ENCODE results near the gene RNPEP.

DNA sequence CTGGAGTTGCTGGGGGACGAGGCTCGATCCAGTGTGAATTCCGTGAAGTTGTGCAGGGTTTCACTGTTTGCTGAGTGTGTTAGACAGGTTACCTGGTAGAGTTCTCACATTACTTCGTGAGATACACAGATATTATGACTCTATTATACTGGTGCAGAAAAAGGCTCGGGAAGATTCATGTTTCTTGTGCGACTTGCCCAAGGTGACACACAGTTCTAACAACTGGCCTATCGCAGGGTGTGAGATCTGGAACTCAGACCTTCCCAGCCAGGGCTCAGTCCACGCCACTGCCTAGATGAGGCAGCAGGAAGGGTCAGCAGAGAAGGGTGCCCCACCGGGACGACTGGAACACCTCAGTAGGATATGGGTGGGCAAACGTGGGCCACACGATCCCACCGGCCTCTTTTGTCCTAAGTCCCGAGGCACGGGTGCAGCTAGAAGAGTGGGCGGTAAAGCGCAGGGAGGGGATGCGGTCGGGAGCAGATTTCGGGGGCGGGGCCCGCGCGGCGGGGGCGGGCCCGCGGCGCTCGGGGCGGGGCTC, 296 bp upstream of the RNPEP start:
- TF ChIP-seq, protein P1, sequence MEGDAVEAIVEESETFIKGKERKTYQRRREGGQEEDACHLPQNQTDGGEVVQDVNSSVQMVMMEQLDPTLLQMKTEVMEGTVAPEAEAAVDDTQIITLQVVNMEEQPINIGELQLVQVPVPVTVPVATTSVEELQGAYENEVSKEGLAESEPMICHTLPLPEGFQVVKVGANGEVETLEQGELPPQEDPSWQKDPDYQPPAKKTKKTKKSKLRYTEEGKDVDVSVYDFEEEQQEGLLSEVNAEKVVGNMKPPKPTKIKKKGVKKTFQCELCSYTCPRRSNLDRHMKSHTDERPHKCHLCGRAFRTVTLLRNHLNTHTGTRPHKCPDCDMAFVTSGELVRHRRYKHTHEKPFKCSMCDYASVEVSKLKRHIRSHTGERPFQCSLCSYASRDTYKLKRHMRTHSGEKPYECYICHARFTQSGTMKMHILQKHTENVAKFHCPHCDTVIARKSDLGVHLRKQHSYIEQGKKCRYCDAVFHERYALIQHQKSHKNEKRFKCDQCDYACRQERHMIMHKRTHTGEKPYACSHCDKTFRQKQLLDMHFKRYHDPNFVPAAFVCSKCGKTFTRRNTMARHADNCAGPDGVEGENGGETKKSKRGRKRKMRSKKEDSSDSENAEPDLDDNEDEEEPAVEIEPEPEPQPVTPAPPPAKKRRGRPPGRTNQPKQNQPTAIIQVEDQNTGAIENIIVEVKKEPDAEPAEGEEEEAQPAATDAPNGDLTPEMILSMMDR (IDR thresholded peaks at IDR 0.05) = no peak
- no peak for TF ChIP-seq POLR2A (IDR thresholded peaks at IDR 0.05)
